Epithelial cell of esophagus (primary cell): Measurements from ENCODE around the gene BOD1L1.

ENCODE experiments used
- DNase-seq: peaks from one replicate; pipeline ENCODE4 v3.0.0; 2010; ENCODE audit warnings: low read depth
- H3K4me3 ChIP-seq: 2 replicates; pipeline ENCODE4 v1.5.1; 2011; ENCODE audit warnings: mild to moderate bottlenecking, low read length, control low read depth
- TF ChIP-seq, protein P1 (sequence below): IDR thresholded peaks from 2 replicates; pipeline ENCODE4 v1.5.1; 2011; ENCODE audit warnings: low read depth, mild to moderate bottlenecking, low read length, control low read depth, inconsistent platforms; ENCODE audit not compliant: insufficient read depth; ENCODE audit errors: missing control alignments

The BOD1L1 gene

DNA sequence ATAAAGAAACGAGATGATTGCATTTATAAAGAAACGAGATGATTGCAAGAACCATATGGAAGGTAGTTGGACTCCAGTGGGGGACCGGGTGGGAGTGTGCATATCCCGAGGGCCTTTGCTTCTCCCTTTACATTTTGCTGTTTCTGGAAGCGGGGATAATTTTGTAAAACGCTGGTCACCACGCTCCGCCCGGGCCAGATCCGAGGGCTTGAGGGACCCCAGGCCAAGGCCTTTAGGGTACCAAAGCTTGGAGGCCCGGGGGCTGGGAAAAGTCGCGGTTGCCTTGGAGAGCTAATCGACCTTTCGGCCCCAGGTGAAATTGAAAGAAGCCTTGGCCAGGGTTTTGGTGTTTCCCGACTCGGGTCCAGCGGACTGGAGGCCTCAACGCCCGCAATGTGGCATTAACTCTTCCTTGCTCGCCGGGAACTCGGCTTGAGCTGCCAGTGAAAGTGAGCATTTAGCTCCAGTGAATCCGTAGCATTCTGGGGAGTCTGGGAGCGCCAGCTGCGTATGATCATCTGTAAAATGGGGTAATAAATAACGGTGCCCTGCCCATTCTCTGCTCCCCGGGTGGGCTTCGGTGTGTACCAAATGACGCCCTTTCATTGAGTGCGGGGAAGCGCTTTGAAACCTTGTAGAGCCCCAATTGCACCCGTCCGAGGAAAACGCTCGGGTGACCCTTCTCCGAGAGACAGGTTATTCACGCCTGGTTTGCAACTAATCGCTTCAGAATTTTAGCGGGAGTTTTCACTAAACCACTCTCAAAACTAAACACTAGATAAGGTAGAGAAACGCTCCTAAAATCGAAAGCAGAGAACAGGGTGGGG, 87.7 kb downstream of the BOD1L1 start:
- TF ChIP-seq, protein P1, sequence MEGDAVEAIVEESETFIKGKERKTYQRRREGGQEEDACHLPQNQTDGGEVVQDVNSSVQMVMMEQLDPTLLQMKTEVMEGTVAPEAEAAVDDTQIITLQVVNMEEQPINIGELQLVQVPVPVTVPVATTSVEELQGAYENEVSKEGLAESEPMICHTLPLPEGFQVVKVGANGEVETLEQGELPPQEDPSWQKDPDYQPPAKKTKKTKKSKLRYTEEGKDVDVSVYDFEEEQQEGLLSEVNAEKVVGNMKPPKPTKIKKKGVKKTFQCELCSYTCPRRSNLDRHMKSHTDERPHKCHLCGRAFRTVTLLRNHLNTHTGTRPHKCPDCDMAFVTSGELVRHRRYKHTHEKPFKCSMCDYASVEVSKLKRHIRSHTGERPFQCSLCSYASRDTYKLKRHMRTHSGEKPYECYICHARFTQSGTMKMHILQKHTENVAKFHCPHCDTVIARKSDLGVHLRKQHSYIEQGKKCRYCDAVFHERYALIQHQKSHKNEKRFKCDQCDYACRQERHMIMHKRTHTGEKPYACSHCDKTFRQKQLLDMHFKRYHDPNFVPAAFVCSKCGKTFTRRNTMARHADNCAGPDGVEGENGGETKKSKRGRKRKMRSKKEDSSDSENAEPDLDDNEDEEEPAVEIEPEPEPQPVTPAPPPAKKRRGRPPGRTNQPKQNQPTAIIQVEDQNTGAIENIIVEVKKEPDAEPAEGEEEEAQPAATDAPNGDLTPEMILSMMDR = no peak
- DNase-seq = no peak
- H3K4me3 ChIP-seq = no peak overlapping the region

DNA sequence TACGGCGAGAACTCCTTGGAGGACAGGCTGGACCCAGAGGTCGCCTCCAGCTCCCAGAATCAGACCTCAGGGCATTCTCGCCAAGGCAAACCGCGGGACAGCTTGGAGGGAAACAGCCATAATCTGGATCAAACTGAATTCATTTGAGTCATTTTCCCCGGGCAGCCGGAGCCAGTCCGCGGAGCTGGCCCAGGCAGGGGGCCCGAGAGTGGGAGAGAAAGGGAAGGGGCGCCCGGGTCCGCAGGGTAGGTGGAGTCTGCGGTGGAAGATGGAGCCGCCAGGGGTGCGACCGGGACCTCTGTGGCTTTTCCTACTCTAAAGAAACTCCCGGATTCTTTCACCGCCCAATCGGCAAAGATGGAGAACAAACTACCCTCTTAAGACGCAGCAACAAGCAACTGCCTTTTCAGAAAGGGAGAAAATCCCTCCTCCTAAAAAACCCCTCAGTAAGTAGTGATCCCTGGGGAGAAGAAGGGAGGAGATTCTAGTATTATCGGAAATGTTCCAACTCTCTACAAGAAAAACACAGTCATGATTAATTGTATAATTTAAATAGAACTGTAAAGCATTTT, 88.4 kb downstream of the BOD1L1 start:
- TF ChIP-seq, protein P1 = no peak
- no peak overlapping the region for H3K4me3 ChIP-seq
- no peak for DNase-seq

DNA sequence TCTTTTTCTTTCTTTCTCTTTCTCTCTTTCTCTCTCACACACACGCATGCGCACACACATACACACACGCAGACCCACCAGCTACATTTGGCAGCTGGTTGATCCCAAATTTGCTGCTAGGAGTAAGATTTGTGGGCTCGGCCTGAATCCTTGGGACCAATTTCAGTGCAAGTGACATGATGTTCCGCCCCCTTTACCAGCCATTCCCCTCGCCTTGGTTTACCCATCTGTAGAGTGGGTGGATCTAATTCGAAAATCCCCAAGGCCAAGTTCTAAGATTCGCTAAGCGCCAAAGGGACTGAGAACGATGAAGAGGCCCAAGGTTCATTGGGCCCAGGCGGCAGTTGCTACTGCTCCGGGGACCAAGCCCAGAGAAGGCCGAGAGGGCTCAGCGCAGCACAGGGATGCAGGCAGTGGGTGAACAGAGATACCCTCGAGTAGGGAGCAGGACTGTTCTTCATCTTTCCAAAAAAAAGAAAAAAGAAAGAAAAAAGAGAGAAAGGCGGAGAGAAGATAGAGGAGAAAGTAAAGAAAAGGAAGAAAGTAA, 89.0 kb downstream of the BOD1L1 start:
- DNase-seq = no peak
- no peak overlapping the region for H3K4me3 ChIP-seq

DNA sequence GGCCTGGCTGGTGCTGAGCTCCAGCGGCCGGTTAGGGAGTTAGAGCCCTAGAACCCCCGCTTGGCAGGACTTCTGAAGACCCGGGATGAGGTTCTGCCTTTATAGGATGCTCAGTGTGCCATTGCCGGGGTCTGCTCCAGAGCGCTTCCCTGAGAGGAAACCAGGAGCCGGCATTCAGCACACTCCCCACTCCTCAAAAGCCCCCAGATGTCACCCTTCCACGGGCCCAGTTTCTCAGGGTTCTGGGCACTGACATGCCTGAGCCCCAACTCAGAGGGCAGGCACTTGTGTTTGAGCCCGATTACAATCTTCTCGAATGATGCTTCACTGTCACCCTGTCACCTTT, 89.7 kb downstream of the BOD1L1 start:
- no peak for DNase-seq
- no peak overlapping the region for H3K4me3 ChIP-seq
- TF ChIP-seq, protein P1 = no peak

More for the DNA sequence above, 89.0 kb downstream of the BOD1L1 start:
- TF ChIP-seq, protein P1 = no peak

DNA sequence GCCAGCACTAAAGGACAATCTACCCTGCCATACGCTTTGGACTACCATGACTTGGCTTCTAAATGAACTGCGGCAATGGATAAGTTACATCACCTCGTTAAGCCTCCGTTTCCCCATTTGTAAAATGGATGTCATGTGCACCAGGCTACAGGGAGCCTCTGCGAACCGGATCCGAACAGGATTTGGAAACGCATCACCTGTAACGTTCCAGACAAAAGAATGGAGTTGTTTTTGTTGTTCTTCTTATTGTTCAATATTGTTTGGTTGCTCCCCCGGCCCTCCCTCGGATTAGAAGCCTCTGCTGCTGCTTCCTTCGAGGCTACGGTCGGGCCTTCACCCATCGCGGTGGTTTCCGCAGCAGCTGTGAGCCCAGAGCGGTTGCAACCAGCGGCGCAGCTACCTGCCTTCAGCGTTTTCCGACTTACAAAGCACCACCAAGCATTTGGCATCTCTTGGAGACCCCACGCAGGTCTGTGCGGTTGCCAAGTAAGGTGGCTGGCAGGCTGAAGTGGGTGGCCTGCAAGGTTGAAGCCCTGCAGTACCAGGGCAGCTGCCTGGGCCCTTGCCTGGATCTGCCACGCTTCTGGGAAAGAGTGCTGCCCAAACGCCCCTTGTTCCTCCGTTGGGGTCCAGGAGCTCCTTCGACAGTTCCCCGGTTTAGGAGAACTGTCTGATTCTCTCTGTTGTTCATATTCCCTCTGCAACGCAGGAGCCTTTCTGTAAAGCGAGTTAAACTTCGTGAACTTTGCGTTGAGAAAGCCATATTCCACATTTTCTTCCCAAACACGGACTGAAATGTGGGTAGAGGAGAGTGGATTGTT, 90.3 kb downstream of the BOD1L1 start:
- no peak overlapping the region for H3K4me3 ChIP-seq
- TF ChIP-seq, protein P1 = no peak
- DNase-seq = no peak

DNA sequence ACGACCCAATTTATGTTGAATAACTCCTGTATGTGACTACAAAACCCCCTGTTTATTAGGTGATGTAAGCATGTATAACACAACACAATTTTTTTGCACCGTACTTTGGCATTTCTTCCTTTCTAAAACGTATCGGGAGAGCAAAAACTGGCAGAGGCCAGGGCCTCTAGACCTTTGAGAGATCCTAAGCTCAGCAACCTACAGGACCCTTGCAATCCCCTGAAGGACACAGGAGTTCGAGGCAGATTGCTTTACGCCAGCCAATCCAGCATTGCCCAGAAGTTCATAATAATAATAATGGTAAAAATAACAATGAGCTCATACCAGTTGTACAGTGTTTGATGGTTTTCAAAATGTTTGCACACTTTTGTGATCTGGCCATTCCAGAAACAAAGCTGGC, 90.9 kb downstream of the BOD1L1 start:
- no peak overlapping the region for H3K4me3 ChIP-seq
- TF ChIP-seq, protein P1 = no peak

More for the DNA sequence above, 90.9 kb downstream of the BOD1L1 start:
- no peak for DNase-seq
